Stomach (tissue), 4 donors: ENCODE data around the gene LDB2.

ENCODE experiments used
- POLR2AphosphoS5 ChIP-seq, 3 donors: sonication (generic); formaldehyde crosslinking; IDR thresholded peaks; one replicate each; pipeline ENCODE4 v1.6.1; 2016; ENCODE audit warnings: antibody characterized with exemption in 3 of 3
- TF ChIP-seq, protein P1 (sequence below), 7 experiments: fragments of 450-650 bp in 4 of 7; fragments of 200-600 bp in 3 of 7; sonication (generic) in 3 of 7; IDR thresholded peaks; one replicate each; pipeline ENCODE4 v1.5.1; 2016 to 2019; ENCODE audit warnings: antibody characterized with exemption in 7 of 7, control low read depth in 2 of 7, mild to moderate bottlenecking in 1 of 7

DNA sequence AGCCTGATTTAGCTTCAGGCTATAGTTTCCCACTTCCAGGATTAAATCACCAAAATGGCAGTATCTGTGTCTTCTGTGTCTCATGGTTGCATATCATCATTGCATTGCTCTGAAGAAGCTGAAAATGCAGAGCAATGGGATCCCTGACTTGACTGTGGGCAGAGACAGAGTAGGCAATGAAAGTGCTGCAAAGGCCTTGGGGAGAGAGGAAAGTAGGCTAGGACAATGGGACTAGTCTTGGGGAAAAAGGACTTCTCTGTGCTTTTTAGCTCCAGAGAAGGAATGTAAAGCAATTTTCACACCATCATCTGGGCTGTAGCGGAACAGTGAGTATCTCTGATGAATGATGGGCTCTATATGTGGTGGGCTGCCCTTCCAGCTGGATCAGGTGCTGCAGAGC is 202.5 kb downstream of the LDB2 start:
- no peak for TF ChIP-seq POLR2AphosphoS5 (IDR thresholded peaks at IDR 0.05)
- TF ChIP-seq, protein P1, sequence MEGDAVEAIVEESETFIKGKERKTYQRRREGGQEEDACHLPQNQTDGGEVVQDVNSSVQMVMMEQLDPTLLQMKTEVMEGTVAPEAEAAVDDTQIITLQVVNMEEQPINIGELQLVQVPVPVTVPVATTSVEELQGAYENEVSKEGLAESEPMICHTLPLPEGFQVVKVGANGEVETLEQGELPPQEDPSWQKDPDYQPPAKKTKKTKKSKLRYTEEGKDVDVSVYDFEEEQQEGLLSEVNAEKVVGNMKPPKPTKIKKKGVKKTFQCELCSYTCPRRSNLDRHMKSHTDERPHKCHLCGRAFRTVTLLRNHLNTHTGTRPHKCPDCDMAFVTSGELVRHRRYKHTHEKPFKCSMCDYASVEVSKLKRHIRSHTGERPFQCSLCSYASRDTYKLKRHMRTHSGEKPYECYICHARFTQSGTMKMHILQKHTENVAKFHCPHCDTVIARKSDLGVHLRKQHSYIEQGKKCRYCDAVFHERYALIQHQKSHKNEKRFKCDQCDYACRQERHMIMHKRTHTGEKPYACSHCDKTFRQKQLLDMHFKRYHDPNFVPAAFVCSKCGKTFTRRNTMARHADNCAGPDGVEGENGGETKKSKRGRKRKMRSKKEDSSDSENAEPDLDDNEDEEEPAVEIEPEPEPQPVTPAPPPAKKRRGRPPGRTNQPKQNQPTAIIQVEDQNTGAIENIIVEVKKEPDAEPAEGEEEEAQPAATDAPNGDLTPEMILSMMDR (IDR thresholded peaks at IDR 0.05) = no peak
